Natural killer cell (primary cell): ENCODE measurements around the gene CYP2W1. TPM values are rescaled to one million over a fixed set of nuclear protein-coding genes. Genes with fewer than 3 reads are reported as not detected.

ENCODE experiments used
- ATAC-seq, 3 donors: fragments of 150-1000 bp in 2 of 3; fragments of 200-7000 bp in 1 of 3; cut with Tn5 transposase; 1 replicate in 1 of 3; 2 replicates in 2 of 3; pipeline ENCODE4 v1.10.0; 2021; ENCODE audit warnings: mild to moderate bottlenecking in 2 of 3, moderate library complexity in 2 of 3
- DNase-seq, 2 donors: peaks; one replicate each; pipeline versions ENCODE4 v3.0.0 to v3.0.0-alpha.2; 2013 to 2021; ENCODE audit warnings: mixed read lengths in 1 of 2
- H3K27ac ChIP-seq: one replicate; pipeline ENCODE4 v1.5.1; 2013; ENCODE audit warnings: mild to moderate bottlenecking, low read length
- H3K27me3 ChIP-seq: one replicate; pipeline ENCODE4 v1.6.1; 2013; ENCODE audit warnings: low read length; ENCODE audit not compliant: control insufficient read depth, insufficient read depth
- H3K36me3 ChIP-seq: one replicate; pipeline ENCODE4 v1.6.1; 2013; ENCODE audit warnings: low read length; ENCODE audit not compliant: control insufficient read depth, insufficient read depth
- H3K4me1 ChIP-seq: one replicate; pipeline ENCODE4 v1.6.1; 2013; ENCODE audit warnings: low read length; ENCODE audit not compliant: control insufficient read depth, insufficient read depth
- H3K4me3 ChIP-seq: one replicate; pipeline ENCODE4 v1.5.1; 2013; ENCODE audit warnings: low read length
- H3K9me3 ChIP-seq: one replicate; pipeline ENCODE4 v1.6.1; 2013; ENCODE audit warnings: low read length; ENCODE audit not compliant: control insufficient read depth, insufficient read depth
- H3K27ac Mint-ChIP-seq, 2 donors: one replicate each; pipeline ENCODE4 v1.8.0; 2022; ENCODE audit warnings: mild to moderate bottlenecking in 2 of 2, mixed read lengths in 2 of 2, moderate library complexity in 1 of 2
- H3K27me3 Mint-ChIP-seq, 2 donors: one replicate each; pipeline ENCODE4 v1.8.0; 2022; ENCODE audit warnings: low read depth in 2 of 2, mixed read lengths in 2 of 2
- H3K36me3 Mint-ChIP-seq: one replicate; pipeline ENCODE4 v1.8.0; 2022; ENCODE audit warnings: mixed read lengths
- H3K4me1 Mint-ChIP-seq, 2 donors: one replicate each; pipeline ENCODE4 v1.8.0; 2022; ENCODE audit warnings: mixed read lengths in 2 of 2
- H3K4me3 Mint-ChIP-seq: one replicate; pipeline ENCODE4 v1.8.0; 2022; ENCODE audit warnings: mild to moderate bottlenecking, moderate library complexity, mixed read lengths
- H3K9me3 Mint-ChIP-seq, 2 donors: one replicate each; pipeline ENCODE4 v1.8.0; 2022; ENCODE audit warnings: mixed read lengths in 2 of 2
- CTCF ChIP-seq: fragments of 200-600 bp; IDR thresholded peaks from one replicate; pipeline ENCODE4 v1.8.0; 2022; ENCODE audit warnings: antibody characterized with exemption
- WGBS: methylation state at CpG from one replicate; pipeline ENCODE4 v1.1.7; 2013; ENCODE audit warnings: missing lambda C conversion rate; ENCODE audit not compliant: insufficient coverage; 5-methylcytosine and 5-hydroxymethylcytosine counted together
- intact Hi-C: fragments of 100-400 bp; cut with micrococcal nuclease; formaldehyde crosslinking; loops from one replicate; pipeline ENCODE4 v1.14.2; 2022
- total RNA-seq, 4 donors: library from RNA; stranded (reverse); fragments of 120-200 nt in 1 of 4; gene quantifications; one replicate each; pipeline versions ENCODE4 v1.2.3 to v1.2.4, GENCODE V29; 2013 to 2022

The CYP2W1 gene
- total RNA-seq, 3 donors from 2014 or later (not counting 1 experiment from before 2014, with no cell fraction given), result not detected

GRCh38 chr7:964401-965231, 18.4 kb upstream of the CYP2W1 start:
- Histone ChIP-seq H3K36me3 (peaks cover 28% of the 10 kb centered on the region), H3K9me3 (no peaks in the 10 kb centered on the region), H3K4me1 (peaks cover 34% of the 10 kb centered on the region), H3K27me3 (peaks cover 6% of the 10 kb centered on the region), H3K27ac (no peak overlapping the region), H3K4me3 (no peak overlapping the region)
- Mint-ChIP-seq H3K4me3 (peak overlapping the region; percentile 49), H3K27ac (peak overlapping the region; percentile 77), H3K27me3 (peaks cover 0 to 6% of the 10 kb centered on the region in 2 donors), H3K4me1 (peaks cover 12 to 28% of the 10 kb centered on the region in 2 donors), H3K9me3 (no peaks in the 10 kb centered on the region), H3K36me3 (no peaks in the 10 kb centered on the region)
- ATAC-seq (peak in 1 of 3 donors; percentile 15), DNase-seq (no peak)
- intact Hi-C loops, result no loop called here
- no peak for TF ChIP-seq CTCF
- WGBS, result 37% methylated on average over 27 of the region's 27 CpGs

GRCh38 chr7:966291-967069, 16.5 kb upstream of the CYP2W1 start:
- no peak overlapping the region for H3K4me3 Mint-ChIP-seq
- Histone ChIP-seq H3K4me3 (no peak overlapping the region), H3K27ac (no peak overlapping the region), H3K36me3 (peaks cover 33% of the 10 kb centered on the region), H3K4me1 (peaks cover 34% of the 10 kb centered on the region), H3K27me3 (peaks cover 6% of the 10 kb centered on the region), H3K9me3 (no peaks in the 10 kb centered on the region)
- ATAC-seq, result no peak
- TF ChIP-seq CTCF, result no peak
- intact Hi-C loops, result no loop called here
- no peaks in the 10 kb centered on the region for H3K36me3 Mint-ChIP-seq
- WGBS, result 86% methylated on average over 22 of the region's 22 CpGs
- H3K9me3 Mint-ChIP-seq, result no peaks in the 10 kb centered on the region
- peaks cover 0 to 6% of the 10 kb centered on the region in 2 donors for H3K27me3 Mint-ChIP-seq
- no peak for DNase-seq
- peak overlapping the region in 1 of 2 donors; percentile 77 for H3K27ac Mint-ChIP-seq
- peaks cover 18 to 34% of the 10 kb centered on the region in 2 donors for H3K4me1 Mint-ChIP-seq

- H3K4me1 Mint-ChIP-seq, result peaks cover 26 to 42% of the 10 kb centered on the region in 2 donors
- H3K27ac Mint-ChIP-seq, result no peak overlapping the region
- Histone ChIP-seq H3K27me3 (peaks cover 3% of the 10 kb centered on the region), H3K4me3 (no peak overlapping the region), H3K9me3 (no peaks in the 10 kb centered on the region), H3K36me3 (peaks cover 41% of the 10 kb centered on the region), H3K4me1 (peaks cover 37% of the 10 kb centered on the region), H3K27ac (no peak overlapping the region)
- no peak overlapping the region for H3K4me3 Mint-ChIP-seq
- ATAC-seq, result no peak
- no peak for DNase-seq
- no peaks in the 10 kb centered on the region for H3K9me3 Mint-ChIP-seq
- intact Hi-C loops, result no loop called here
- WGBS, result 95% methylated on average over 39 of the region's 39 CpGs
- peaks cover 0 to 3% of the 10 kb centered on the region in 2 donors for H3K27me3 Mint-ChIP-seq
- TF ChIP-seq CTCF, result no peak
- no peaks in the 10 kb centered on the region for H3K36me3 Mint-ChIP-seq
Observed at GRCh38 chr7:967361-968082, 15.5 kb upstream of the CYP2W1 start.
